Kidney capillary endothelial cell (primary cell): Measurements from ENCODE around the gene CACNG6.
"Not testable (repeated sequence)": the region's sequence is repeated elsewhere in the genome, so short reads cannot be mapped to it uniquely, and the experiment has no call there.

Experiments
- DNase-seq: peaks from one replicate; pipeline ENCODE4 v3.0.0-alpha.2; 2018; ENCODE audit warnings: low spot score

Gene CACNG6, protein sequence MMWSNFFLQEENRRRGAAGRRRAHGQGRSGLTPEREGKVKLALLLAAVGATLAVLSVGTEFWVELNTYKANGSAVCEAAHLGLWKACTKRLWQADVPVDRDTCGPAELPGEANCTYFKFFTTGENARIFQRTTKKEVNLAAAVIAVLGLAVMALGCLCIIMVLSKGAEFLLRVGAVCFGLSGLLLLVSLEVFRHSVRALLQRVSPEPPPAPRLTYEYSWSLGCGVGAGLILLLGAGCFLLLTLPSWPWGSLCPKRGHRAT

DNA sequence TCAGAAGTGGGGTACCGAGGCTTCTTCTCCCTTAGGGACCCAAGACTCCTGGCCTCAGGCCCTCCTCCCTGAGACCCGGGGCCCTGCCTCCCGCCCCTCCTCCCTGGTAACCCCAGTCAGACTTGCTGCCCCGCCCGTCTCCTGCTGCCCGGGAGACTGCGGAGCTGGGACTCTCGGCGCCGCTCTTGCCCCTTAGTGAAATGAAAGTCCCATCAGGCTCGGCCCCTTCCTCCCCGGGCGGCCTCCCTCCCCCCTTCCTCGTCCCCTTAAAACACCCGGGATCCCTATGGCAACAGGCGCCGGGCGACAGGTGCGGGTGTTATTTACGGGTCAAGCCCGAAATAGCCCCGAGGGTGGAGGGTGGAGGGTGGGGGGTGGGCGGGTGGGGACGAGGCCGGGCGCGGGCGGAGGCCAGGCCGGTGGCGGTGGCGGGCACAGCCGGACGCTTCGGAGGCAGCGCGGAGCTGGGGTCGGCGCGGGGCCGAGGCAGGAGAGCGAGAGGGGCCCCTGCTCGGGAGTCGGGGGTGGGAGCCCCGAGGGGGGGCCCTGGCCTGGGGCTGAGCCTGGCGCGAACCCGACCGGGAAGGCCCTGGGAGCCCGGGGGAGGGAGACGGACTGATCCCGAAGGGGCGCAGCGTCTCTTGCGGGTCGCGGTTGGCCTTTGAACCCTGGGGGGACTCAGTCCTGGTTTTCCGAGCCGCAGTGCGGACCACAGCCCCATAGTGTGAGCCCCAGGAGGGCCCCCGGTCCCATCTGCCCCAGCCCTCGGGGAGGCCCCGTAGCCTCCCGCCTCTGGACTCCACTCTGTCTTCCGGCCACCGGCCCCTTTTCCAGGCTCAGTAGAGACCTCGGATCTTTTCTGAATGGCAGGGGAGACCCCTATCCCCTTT is at the start of gene CACNG6:
TSS of gene CACNG6 (plus strand) at position 414 of the 890 bp plus-strand sequence. CDS start 1,241 bp downstream, outside the sequence.
- peak; percentile 46 for DNase-seq

DNA sequence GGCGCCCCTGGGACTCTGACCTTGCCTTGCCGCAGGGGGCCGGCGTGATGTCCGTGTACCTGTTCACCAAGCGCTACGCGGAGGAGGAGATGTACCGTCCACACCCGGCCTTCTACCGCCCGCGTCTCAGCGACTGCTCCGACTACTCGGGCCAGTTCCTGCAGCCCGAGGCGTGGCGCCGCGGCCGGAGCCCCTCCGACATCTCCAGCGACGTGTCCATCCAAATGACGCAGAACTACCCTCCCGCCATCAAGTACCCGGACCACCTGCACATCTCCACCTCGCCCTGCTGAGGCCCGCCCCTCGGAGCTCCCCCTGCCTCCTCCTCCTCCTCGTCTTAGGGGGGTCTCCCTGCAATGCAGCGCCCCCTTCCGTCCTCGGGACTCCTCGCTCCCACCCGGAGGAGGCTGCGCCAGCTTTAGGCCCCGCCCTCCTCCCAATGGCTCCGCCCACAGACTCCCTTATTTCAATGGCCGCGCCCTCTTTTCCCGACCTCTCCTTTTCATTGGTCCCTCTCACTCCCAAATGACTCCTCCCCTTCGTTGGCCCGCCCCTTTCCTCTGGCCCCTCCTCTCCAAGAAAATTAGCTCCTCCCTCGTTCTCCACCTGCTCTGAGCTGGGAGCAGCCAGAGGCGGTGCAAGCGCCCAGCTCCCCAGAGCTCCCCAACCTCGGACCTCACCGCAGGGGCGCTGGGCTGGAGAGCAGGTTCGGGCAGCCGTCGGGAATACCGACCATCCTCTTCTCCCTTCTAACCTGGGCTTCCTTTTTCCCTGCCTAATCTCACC is 49.2 kb upstream of the CACNG6 start:
- no peak for DNase-seq

DNA sequence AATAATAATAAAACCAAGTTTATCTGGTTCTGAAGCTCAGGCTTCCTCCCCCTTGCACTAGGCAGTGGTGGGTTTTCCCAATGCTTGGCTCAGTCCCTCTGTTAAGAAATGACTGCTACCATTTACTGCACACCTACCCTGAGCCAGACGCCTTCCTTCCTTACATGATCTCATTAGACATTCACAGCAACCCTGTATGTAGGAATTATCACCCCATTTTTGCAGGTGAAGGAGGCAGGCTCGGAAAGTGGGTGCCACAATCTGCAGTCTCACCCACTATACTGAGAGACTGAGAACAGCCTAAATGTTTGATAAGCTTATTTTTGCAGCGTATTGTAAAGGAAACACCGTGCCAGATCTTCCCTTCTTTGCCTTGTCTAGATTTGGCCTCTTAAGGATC is 47.0 kb upstream of the CACNG6 start:
- DNase-seq: no peak

DNA sequence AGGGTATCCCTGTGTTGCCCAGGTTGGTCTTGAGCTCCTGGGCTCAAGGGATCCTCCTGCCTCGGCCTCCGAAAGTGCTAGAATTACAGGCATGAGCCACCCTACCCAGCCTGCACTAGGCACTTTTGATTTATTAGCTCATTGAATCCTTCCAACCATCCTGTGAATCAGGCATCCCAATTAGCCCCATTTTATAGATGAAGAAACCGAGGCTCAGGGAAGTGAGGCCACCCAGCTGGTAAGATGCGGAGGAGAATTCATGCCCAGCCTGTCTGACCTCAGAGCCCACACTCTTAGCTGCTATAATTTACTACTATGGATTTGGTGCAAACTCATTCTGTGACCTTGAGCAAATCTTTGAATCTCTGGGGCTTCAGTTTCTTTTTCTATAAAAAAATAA is 46.5 kb upstream of the CACNG6 start:
- no peak for DNase-seq

DNA sequence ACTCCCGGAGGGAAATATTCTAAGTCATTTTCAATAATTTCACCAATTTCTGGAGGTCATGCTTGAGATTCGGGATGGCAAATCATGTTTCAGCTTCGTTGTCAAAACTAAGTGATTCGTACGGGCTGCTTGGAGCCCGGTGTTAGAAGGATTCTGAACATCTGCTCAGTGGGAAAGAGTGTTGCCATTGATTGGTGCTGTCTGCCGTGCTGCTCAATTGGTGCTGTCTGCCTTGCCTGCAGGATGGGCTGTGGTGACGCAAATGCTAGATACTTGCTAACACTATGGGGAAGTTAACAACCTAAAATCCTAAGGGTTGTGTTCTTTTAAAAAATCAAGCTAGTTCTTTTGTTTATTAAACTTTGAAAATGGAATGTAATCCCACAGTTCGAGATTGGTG is 46.0 kb upstream of the CACNG6 start:
- DNase-seq: no peak

DNA sequence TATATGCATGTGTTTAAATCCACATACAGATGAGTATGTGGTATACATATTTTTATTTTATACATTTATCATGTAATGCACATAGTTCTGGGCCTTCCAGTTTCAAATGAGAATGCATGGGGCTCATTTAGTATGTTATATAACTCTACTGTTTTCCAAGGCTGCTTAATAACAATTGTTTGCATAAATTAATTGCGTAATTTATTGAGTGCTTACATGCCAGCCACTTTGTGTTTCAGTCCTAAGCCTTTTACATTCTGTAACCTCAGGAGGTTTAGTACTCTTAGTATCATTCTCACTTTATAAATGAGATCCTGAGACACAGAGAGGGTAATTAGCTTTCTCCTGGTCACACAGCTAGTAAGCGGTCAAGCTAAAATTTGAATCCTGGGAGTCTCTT is 45.4 kb upstream of the CACNG6 start:
- DNase-seq: no peak

DNA sequence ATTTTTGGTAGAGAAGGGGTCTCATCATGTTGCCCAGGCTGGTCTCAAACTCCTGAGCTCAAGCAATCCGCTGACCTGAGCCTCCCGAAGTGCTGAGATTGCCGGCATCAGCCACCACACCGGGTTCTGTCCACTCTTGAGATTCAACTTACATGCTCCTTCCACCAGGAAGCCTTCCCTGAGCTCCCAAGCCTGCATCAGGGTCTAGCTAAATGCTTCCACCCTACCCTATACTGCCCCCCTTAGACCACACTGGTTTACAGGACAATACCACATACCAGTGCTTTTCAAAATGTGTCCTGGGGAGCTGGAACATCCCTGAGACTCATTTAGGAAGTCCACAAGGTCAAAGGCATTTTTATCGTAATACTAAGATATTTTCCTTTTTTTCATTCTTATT is 43.8 kb upstream of the CACNG6 start:
- no peak for DNase-seq

DNA sequence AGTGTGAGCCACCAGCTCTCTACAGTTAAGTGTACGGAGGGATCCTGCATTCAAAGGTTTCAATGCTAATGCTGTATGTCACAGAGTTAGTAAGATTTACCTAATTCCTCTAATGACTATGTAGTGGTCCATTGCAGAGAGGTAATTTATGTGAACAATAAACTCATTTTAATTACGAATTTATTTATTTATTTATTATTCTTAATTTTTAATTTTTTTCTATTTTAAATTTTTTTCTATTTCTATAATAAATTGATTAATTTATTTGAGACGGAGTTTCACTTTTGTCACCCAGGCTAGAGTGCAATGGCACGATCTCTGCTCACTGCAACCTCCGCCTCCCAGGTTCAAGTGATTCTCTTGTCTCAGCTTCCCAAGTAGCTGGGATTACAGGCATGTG is 42.8 kb upstream of the CACNG6 start:
- DNase-seq: not testable (repeated sequence)

DNA sequence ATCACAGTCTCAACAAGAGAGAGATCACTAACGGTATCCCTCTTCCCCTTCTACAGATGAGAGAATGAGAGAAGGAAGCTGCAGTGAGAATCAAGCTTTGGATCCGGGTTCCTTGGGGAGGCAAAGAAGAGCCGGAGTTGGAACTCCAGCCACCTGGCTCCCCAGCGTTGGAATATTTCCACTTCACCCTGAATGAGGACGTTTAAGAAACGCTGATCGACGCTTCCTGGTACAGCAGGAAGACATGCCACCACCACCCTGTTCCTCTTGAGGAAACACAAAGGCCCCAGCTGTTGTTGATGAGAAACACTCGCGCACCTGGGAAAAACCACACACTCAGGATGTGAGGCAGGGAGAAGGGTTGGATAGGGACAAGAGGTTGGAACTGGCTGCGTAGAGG is 40.0 kb upstream of the CACNG6 start:
- DNase-seq: no peak

DNA sequence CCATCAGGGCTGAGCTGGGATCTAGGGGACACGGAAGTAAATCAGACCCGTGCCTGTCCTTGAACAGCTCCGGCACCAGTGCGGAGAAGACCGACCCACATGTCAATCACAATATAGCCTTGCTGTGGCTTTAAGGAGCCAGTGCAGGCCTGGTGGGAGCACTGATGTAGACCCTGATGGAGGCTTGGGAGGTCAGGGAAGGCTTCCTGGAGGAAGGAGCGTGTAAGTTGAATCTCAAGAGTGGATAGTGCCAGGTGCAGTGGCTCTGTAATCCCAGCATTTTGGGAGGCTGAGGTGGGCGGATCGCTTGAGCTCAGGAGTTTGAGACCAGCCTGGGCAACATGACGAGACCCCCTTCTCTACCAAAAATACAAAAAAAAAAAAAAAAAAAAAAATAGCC is 39.5 kb upstream of the CACNG6 start:
- DNase-seq: no peak

DNA sequence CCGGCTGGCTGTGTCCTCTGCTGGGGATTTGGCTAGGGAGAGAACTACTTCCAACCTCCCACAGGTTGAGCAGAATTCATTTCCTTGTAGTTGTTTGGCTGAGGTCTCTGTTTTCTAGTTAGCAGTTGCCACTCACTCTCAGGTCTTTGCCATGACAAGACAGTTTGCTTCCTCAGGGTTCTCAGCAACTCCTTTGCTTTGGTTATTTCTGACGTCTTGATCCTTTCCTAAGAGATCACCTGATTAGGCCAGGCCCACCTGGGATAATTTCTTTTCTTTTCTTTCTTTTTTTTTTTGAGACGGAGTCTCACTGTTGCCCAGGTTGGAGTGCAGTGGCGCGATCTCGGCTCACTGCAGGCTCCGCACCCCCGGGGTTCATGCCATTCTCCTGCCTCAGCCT is 38.1 kb upstream of the CACNG6 start:
- no peak for DNase-seq

DNA sequence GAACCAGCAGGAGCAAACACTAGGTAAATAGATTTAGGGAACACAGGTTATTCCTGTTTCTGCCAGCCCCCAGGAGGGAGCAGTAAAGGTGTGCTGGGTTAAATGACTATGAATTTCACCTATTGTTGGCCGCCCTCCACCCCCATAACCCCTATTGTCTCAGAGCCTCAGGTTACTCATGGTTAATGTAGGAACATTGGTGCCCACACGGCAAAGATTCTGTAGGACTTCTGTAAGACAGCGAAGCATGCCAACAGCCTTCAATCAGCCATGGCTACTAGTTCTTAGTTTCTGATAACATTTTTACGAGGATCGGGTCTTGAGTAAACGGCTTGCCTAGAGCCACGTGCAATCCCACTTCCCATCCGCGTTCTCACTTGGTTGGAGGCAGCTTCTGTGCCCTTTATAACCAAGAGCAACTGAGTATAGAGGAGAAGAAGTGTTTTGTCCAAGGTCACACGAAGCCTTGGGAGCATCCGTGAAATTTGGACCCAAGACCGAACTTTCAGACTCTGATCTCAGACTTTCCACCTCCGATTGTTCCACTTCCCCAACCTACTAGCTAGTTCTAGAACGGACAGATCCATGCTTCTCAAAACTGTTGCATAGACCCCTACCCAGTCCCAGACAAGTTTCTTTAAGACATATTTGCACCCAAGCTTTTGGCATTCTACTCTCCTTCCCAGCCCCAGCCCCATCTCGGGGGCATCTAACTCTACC is 33.8 kb upstream of the CACNG6 start:
- DNase-seq: no peak

DNA sequence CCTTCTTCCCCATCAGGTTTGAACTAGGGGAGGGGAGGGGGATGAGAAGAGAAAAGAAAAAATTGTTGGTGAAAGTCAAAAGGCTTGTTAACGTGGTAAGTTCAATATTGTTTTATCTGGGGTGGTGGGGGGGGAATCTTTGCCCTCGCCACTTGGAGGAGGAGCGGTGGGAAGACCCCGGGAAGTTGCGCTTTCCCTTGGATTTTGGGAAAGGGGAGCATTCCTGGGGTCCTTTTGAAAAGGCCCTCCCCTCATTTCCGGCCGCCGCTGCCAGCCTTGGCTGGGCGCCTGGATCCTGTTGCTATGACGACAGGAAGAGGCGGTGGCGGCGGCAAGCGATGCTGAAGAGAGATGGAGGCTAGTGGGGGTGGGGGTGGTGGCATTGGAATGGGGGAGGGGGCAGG is 33.3 kb upstream of the CACNG6 start:
- peak; percentile 41 for DNase-seq

DNA sequence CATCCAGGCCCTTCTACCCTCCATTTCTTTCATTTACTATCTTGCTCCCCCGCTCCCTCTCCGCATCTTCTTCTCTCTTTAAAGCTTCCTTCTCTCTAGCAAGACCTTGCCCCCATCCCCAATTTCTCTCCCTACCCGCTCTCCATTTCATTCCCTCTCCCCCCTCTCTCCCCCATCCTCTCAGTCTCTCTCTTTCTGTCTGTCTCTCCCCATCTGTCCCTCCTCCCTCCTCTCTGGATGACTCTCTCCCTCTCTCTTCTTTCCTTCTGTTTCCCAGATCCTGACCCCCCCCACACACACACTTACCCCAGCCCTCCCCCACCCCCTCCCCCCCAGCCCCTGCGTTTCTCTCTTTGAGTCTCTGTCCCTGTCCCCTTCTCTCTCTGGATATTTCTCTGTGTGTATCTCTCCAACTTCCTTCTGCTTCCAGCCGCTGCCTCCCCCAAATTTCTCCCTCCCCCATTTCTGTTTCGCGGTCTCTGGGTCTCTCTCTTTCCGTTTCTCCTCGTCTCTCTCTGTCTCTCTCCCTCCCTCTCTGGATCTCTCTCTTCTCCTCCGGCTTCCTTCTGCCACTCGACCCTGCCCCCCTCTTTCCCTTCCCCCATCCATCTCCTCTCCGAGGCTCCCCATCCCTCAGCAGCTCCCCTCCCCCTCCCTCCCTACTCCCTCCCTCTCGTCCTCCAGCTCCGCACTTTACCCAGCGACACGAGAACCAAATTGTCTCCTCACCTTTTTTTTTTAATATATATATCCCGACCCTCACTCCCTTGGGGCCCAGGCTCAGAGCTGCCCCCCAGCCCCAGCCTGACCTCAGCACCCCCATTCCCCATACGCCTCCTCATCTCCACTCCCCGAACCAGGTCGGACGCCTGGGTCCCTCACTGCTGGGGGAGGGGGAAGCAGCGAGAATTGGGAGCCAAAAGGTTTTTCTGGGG is 32.3 kb upstream of the CACNG6 start:
- no peak for DNase-seq

DNA sequence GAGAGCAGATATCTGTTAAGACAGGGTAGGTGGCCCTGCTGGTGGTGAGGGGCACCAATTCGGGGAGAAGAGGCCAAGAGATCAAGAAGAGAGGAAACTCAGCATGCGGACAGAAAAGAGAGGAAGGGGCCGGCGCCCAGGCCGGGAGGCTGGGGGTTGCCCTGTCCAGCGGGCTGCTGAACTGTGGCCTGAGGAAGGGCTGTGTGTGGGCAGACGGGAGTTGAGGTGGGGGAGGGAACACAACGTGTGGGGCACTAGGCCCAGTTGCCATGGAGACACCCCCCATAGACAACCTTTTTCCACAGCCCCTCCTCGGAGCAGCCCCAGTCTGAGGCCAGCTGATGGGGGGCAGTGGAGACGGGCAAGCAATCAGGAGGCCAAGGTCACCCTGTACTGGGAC is 31.2 kb upstream of the CACNG6 start:
- no peak for DNase-seq

DNA sequence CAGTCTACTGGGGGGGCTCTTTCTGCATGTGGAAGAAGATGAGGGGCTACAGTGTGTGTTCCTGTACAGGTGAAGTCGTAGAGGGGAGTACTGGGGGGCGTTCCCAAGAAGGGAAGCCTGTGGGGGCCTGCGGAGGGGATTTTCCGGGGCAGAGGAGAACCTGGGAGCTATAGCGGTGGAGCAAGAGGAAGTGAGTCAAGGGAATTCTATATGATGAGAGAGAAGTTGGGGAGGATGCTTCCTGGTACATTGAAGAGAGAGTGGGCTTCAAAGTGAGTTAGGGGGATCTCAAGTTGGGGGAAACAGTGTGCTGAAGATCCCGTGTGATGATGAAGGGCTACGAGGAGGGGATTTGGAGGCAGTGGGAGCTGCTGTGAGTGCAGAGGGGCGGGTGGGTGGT is 30.6 kb upstream of the CACNG6 start:
- DNase-seq: no peak

DNA sequence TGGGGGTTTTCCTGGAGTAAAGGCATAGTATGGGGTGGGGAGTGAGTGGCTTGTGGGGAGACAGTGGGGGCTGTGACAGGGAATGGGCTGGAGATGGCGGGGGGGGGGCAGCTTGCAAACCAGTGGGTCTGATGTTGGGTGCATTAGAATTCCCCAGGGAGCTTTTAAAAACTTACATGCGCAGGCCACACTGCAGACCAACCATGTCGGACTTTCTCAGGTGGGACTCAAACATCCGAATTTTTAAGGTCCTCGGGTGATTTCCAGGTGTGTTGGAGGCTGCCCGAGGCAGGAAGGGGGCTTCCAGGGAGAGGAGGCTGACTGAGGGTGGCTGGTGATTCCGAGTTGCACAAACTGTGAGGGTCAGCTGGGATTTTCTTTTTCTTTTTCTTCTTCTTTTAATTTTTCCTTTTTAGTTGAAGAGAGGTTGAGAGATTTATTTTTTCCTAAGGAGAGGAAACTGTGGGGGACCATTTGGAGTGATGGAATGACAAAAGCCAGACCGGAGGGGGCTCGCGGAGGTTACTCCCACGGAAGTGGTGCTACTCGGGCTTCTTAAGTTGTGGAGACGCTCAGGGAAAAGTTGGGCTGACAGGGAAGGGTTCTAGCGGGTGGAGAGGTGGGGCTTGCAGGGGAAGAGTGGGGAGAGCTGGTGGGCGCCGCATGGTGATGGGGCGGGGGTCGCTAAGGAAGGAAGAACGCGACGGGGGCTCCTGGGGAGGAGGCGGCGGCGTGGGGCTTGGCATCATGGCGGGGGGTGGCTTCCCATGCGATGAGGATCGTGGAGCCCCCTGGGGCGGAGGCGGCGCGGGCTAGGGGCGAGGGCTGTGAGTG is 29.7 kb upstream of the CACNG6 start:
- DNase-seq: peak; percentile 29

DNA sequence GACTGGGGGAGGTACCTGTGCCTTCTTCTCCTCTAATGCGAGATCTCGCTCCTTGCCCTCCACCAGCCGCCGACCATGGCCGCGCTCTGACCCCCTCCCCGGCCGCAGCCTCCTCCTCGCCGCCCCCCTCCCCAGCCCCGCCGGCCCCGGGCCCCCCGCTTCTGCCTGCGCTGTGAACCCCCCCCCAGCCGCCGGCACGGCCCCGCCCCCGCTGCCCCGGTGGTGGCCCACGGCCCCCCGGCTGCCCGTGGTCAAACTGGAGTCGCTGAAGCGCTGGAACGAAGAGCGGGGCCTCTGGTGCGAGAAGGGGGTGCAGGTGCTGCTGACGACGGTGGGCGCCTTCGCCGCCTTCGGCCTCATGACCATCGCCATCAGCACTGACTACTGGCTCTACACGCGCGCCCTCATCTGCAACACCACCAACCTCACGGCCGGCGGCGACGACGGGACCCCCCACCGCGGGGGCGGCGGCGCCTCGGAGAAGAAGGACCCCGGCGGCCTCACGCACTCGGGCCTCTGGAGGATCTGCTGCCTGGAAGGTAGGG is 28.5 kb upstream of the CACNG6 start, which contains the start of gene CACNG8:
TSS of gene CACNG8 (plus strand) at position 51 of the 545 bp plus-strand sequence.
- no peak for DNase-seq

DNA sequence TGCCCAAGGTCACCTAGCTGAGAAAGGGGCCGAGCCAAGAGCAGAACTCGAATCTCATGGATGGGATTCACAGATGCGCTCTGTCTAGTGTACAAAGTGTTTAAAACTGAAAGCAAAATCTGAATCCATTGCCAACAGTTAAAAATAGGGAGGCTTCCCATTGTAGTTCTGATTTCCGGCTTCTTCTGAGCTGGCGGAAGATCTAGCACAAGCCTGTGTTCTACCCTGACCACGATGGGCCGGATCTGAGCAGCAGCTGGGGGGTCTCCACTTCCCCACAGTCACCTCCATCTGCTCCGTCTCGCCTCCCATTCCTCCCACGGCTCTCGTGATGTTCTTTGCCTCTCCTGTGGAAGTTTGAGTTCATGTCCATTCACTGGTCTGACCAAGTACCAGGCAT is 26.3 kb upstream of the CACNG6 start:
- no peak for DNase-seq

DNA sequence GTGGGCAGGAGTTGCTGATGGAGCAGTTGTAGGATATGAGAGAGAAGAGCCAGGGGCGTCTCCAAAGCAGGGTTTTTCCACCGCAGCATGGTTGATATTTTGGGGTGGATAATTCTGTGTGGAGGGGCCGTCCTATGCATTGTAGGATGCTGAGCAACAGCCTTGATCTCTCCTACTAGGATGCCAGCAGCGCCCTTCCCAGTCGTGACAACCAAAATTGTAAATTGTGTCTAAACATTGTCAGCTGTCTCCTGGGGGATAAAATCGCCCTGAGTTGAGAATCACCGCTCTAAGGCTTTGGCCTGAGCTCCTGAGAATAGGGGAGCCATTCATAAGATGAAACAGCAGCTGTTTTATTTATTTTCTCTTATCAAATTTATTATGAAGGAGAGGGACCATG is 24.5 kb upstream of the CACNG6 start:
- no peak for DNase-seq
